CD4-positive, alpha-beta T cell (primary cell): ENCODE data around the gene CFAP97D1. TPM values are rescaled to one million over a fixed set of nuclear protein-coding genes. Genes with fewer than 3 reads are reported as not detected.

Source experiments
- ATAC-seq: fragments of 200-7000 bp; cut with Tn5 transposase; one replicate; pipeline ENCODE4 v1.10.0; 2022; ENCODE audit warnings: mild to moderate bottlenecking; ENCODE audit not compliant: poor library complexity
- CTCF ChIA-PET: fragments of 350-600 bp; sonication (Branson Sonifier 250); formaldehyde crosslinking; loops from one replicate; lab custom pipeline; 2021; ENCODE audit warnings: antibody characterized with exemption, inconsistent platforms; lab: Charles Lee
- POLR2A ChIA-PET: fragments of 350-600 bp; sonication (Branson Sonifier 250); formaldehyde crosslinking; loops from one replicate; lab custom pipeline; 2021; ENCODE audit warnings: antibody characterized with exemption, inconsistent platforms; lab: Charles Lee
- DNase-seq, 14 experiments: peaks; one replicate each; pipeline ENCODE4 v3.0.0-alpha.2; 2013 to 2020; ENCODE audit warnings: mixed read lengths in 2 of 14
- H3K27ac ChIP-seq, 2 donors: one replicate each; pipeline versions ENCODE4 v1.5.1 to v1.7.0; 2013; ENCODE audit warnings: low read length in 2 of 2, low read depth in 1 of 2, mild to moderate bottlenecking in 1 of 2
- H3K27me3 ChIP-seq, 2 experiments: 1 replicate in 1 of 2; 2 replicates in 1 of 2; pipeline versions ENCODE4 v1.6.1 to v1.7.0; 2013; ENCODE audit warnings: low read length in 2 of 2, control low read depth in 1 of 2, mild to moderate bottlenecking in 1 of 2, moderate library complexity in 1 of 2; ENCODE audit not compliant: insufficient read depth in 2 of 2, control insufficient read depth in 1 of 2
- H3K36me3 ChIP-seq: one replicate; pipeline ENCODE4 v1.6.1; 2013; ENCODE audit warnings: low read length, control low read depth; ENCODE audit not compliant: insufficient read depth
- H3K4me1 ChIP-seq: one replicate; pipeline ENCODE4 v1.6.1; 2013; ENCODE audit warnings: low read length, control low read depth; ENCODE audit not compliant: insufficient read depth
- H3K4me3 ChIP-seq: one replicate; pipeline ENCODE4 v1.5.1; 2013; ENCODE audit warnings: mild to moderate bottlenecking, low read length, moderate library complexity
- H3K9me3 ChIP-seq, 2 experiments: 1 replicate in 1 of 2; 2 replicates in 1 of 2; pipeline versions ENCODE4 v1.6.1 to v1.7.0; 2013; ENCODE audit warnings: low read length in 2 of 2, mild to moderate bottlenecking in 2 of 2, control low read depth in 1 of 2, moderate library complexity in 1 of 2; ENCODE audit not compliant: control insufficient read depth in 1 of 2, insufficient read depth in 1 of 2
- H3K27ac Mint-ChIP-seq: one replicate; pipeline ENCODE4 v1.8.0; 2020; ENCODE audit warnings: mixed read lengths
- H3K27me3 Mint-ChIP-seq: one replicate; pipeline ENCODE4 v1.8.0; 2021; ENCODE audit warnings: mixed read lengths
- H3K36me3 Mint-ChIP-seq: one replicate; pipeline ENCODE4 v1.8.0; 2021; ENCODE audit warnings: low read depth, mixed read lengths
- H3K4me1 Mint-ChIP-seq: one replicate; pipeline ENCODE4 v1.8.0; 2021; ENCODE audit warnings: low read depth, mixed read lengths
- H3K4me3 Mint-ChIP-seq: one replicate; pipeline ENCODE4 v1.8.0; 2020; ENCODE audit warnings: mild to moderate bottlenecking, mixed read lengths
- H3K9me3 Mint-ChIP-seq: one replicate; pipeline ENCODE4 v1.8.0; 2020; ENCODE audit warnings: mixed read lengths
- CTCF ChIP-seq: fragments of 200-600 bp; IDR thresholded peaks from one replicate; pipeline ENCODE4 v1.8.0; 2022; ENCODE audit warnings: antibody characterized with exemption, mild to moderate bottlenecking
- intact Hi-C, 2 experiments: fragments of 100-400 bp; cut with DNase I in 1 of 2; cut with micrococcal nuclease in 1 of 2; formaldehyde crosslinking; loops; one replicate each; pipeline versions ENCODE4 v1.15.1 to v1.9.0; 2023 to 2025; cut with DNase I, micrococcal nuclease
- total RNA-seq, 174 experiments: library from RNA in 2 of 174; stranded (reverse) in 2 of 174; gene quantifications; one replicate each; pipeline ENCODE4 v1.2.3 and lab custom pipeline; 2021 to 2026

CFAP97D1 gene
- total RNA-seq, 2 experiments from 2014 or later = not detected

GRCh38 chr17:43769426-43769825 lies 10.8 kb upstream of the CFAP97D1 start:
- Histone ChIP-seq H3K4me3 (no peak overlapping the region), H3K4me1 (no peaks in the 10 kb centered on the region), H3K9me3 (no peaks in the 10 kb centered on the region), H3K27ac (no peak overlapping the region), H3K36me3 (peaks cover 14% of the 10 kb centered on the region), H3K27me3 (no peaks in the 10 kb centered on the region)
- ATAC-seq (no peak), DNase-seq (no peak)
- intact Hi-C loops = no loop called here
- Mint-ChIP-seq H3K27ac (no peak overlapping the region), H3K4me3 (no peak overlapping the region), H3K27me3 (no peaks in the 10 kb centered on the region), H3K4me1 (no peaks in the 10 kb centered on the region), H3K9me3 (no peaks in the 10 kb centered on the region), H3K36me3 (peaks cover 41% of the 10 kb centered on the region)
- CTCF ChIA-PET = no interaction called here
- POLR2A ChIA-PET = no interaction called here
- TF ChIP-seq CTCF = no peak

- Mint-ChIP-seq H3K36me3 (peaks cover 41% of the 10 kb centered on the region), H3K9me3 (no peaks in the 10 kb centered on the region), H3K27ac (no peak overlapping the region), H3K27me3 (no peaks in the 10 kb centered on the region), H3K4me3 (no peak overlapping the region), H3K4me1 (no peaks in the 10 kb centered on the region)
- H3K4me3 ChIP-seq = no peak overlapping the region
- H3K9me3 ChIP-seq = no peaks in the 10 kb centered on the region
- no peak for DNase-seq
- POLR2A ChIA-PET = no interaction called here
- no peak for TF ChIP-seq CTCF
- CTCF ChIA-PET = no interaction called here
- H3K4me1 ChIP-seq = no peaks in the 10 kb centered on the region
- H3K27ac ChIP-seq = no peak overlapping the region
- ATAC-seq = no peak
- no peaks in the 10 kb centered on the region for H3K27me3 ChIP-seq
- H3K36me3 ChIP-seq = peaks cover 14% of the 10 kb centered on the region
- intact Hi-C loops = loop anchor here in 1 of 2 experiments (10.0 kb wide), 2 partner anchors 375 to 735 kb away; partner anchors contain the start of genes ARL4D and GPATCH8
Observed at GRCh38 chr17:43769859-43770258, 10.4 kb upstream of the CFAP97D1 start.

GRCh38 chr17:43770957-43771356 lies 9.3 kb upstream of the CFAP97D1 start:
- Mint-ChIP-seq H3K27me3 (no peaks in the 10 kb centered on the region), H3K4me3 (no peak overlapping the region), H3K4me1 (no peaks in the 10 kb centered on the region), H3K27ac (no peak overlapping the region), H3K36me3 (peaks cover 41% of the 10 kb centered on the region), H3K9me3 (no peaks in the 10 kb centered on the region)
- POLR2A ChIA-PET = no interaction called here
- H3K4me3 ChIP-seq = no peak overlapping the region
- CTCF ChIA-PET = no interaction called here
- peaks cover 14% of the 10 kb centered on the region for H3K36me3 ChIP-seq
- no peak overlapping the region for H3K27ac ChIP-seq
- no peaks in the 10 kb centered on the region for H3K9me3 ChIP-seq
- H3K4me1 ChIP-seq = no peaks in the 10 kb centered on the region
- ATAC-seq (no peak), DNase-seq (no peak)
- no peak for TF ChIP-seq CTCF
- H3K27me3 ChIP-seq = no peaks in the 10 kb centered on the region
- intact Hi-C loops = loop anchor here in 1 of 2 experiments (10.0 kb wide), 2 partner anchors 376 to 734 kb away; partner anchors contain the start of genes ARL4D and GPATCH8
